AG10803 (cell line): ENCODE data around the gene APOLD1.

ENCODE experiments used
- DNase-seq: peaks from one replicate; pipeline ENCODE4 v3.0.0; 2010; ENCODE audit warnings: low read depth
- H3K4me3 ChIP-seq: 2 replicates; pipeline ENCODE4 v1.5.1; 2011; ENCODE audit warnings: mild to moderate bottlenecking, low read length, control low read depth
- CTCF ChIP-seq: conservative IDR thresholded peaks from 2 replicates; pipeline ENCODE4 v1.5.1; 2011; ENCODE audit warnings: mild to moderate bottlenecking, low read length, control low read depth, inconsistent platforms

The APOLD1 gene

GRCh38 chr12:12807970-12808702 lies 22.7 kb downstream of the APOLD1 start:
- TF ChIP-seq CTCF, result no peak
- DNase-seq, result no peak
- peak overlapping the region; percentile 5 for H3K4me3 ChIP-seq

- no peak for DNase-seq
- TF ChIP-seq CTCF, result no peak
Measured at GRCh38 chr12:12810553-12811021, 25.1 kb downstream of the APOLD1 start.

GRCh38 chr12:12811343-12811742 lies 25.9 kb downstream of the APOLD1 start:
- TF ChIP-seq CTCF, result no peak
- no peak for DNase-seq
- no peak overlapping the region for H3K4me3 ChIP-seq

More at GRCh38 chr12:12810553-12811021, 25.1 kb downstream of the APOLD1 start:
- H3K4me3 ChIP-seq, result no peak overlapping the region

GRCh38 chr12:12812174-12812573 lies 26.7 kb downstream of the APOLD1 start:
- TF ChIP-seq CTCF, result no peak
- H3K4me3 ChIP-seq, result no peak overlapping the region
- DNase-seq, result no peak

GRCh38 chr12:12812618-12813119 lies 27.2 kb downstream of the APOLD1 start:
- TF ChIP-seq CTCF, result no peak
- DNase-seq, result no peak
- no peak overlapping the region for H3K4me3 ChIP-seq

- H3K4me3 ChIP-seq, result peak within 1 kb of the TSS; percentile 90
- peak; percentile 89 for DNase-seq
- peak; percentile 86 for TF ChIP-seq CTCF
Measured at GRCh38 chr12:12813120-12814101, 28.0 kb downstream of the APOLD1 start, which contains the start of gene DDX47. Gene DDX47 (plus strand): TSS chr12:12813346. CDS start chr12:12813368, 22 bp downstream.
